Measurements from ENCODE around the gene TMEM80.

Gene TMEM80

GRCh38 chr11:662689-663274 lies 32.8 kb upstream of the TMEM80 start:
- Histone ChIP-seq H3K9ac (ENCODE audit: insufficient read length, low read depth) (no peak overlapping the region), H3K9me3 (ENCODE audit: insufficient read depth, low read length) (no peaks in the 10 kb centered on the region), H3K27me3 (ENCODE audit: insufficient read depth, insufficient read length) (no peaks in the 10 kb centered on the region), H3K4me3 (ENCODE audit: insufficient read length, low read depth) (no peak overlapping the region), H3K36me3 (ENCODE audit: insufficient read depth, insufficient read length, low read length) (peaks cover 79% of the 10 kb centered on the region), H3K4me1 (ENCODE audit: insufficient read depth, insufficient read length) (peaks cover 4% of the 10 kb centered on the region)
- TF ChIP-seq YY1 (IDR thresholded peaks at IDR 0.05; ENCODE audit: insufficient read depth, insufficient read length): no peak
- no peak for TF ChIP-seq ZNF274 (IDR thresholded peaks at IDR 0.05; ENCODE audit: low read depth, low read length)
- TF ChIP-seq SUZ12 (IDR thresholded peaks at IDR 0.05; ENCODE audit: extremely low read depth, insufficient read depth, insufficient read length): no peak
- no peak for DNase-seq (ENCODE audit: low read depth, low spot score)

- Histone ChIP-seq H3K9me3 (ENCODE audit: insufficient read depth, low read length) (no peaks in the 10 kb centered on the region), H3K4me1 (ENCODE audit: insufficient read depth, insufficient read length) (no peaks in the 10 kb centered on the region), H3K27me3 (ENCODE audit: insufficient read depth, insufficient read length) (no peaks in the 10 kb centered on the region), H3K36me3 (ENCODE audit: insufficient read depth, insufficient read length, low read length) (peaks cover 67% of the 10 kb centered on the region), H3K4me3 (ENCODE audit: insufficient read length, low read depth) (no peak overlapping the region), H3K9ac (ENCODE audit: insufficient read length, low read depth) (no peak overlapping the region)
- TF ChIP-seq SUZ12 (IDR thresholded peaks at IDR 0.05; ENCODE audit: extremely low read depth, insufficient read depth, insufficient read length) (no peak), ZNF274 (IDR thresholded peaks at IDR 0.05; ENCODE audit: low read depth, low read length) (no peak)
- DNase-seq (ENCODE audit: low read depth, low spot score): no peak
Measured at GRCh38 chr11:665062-665703, 30.4 kb upstream of the TMEM80 start.

- DNase-seq (ENCODE audit: low read depth, low spot score): no peak
- no peak overlapping the region for H3K4me3 ChIP-seq (ENCODE audit: insufficient read length, low read depth)
- H3K4me1 ChIP-seq (ENCODE audit: insufficient read depth, insufficient read length): no peaks in the 10 kb centered on the region
- no peak overlapping the region for H3K9ac ChIP-seq (ENCODE audit: insufficient read length, low read depth)
- no peak for TF ChIP-seq SUZ12 (IDR thresholded peaks at IDR 0.05; ENCODE audit: extremely low read depth, insufficient read depth, insufficient read length)
- no peak for TF ChIP-seq YY1 (IDR thresholded peaks at IDR 0.05; ENCODE audit: insufficient read depth, insufficient read length)
- no peak for TF ChIP-seq ZNF274 (IDR thresholded peaks at IDR 0.05; ENCODE audit: low read depth, low read length)
- H3K27me3 ChIP-seq (ENCODE audit: insufficient read depth, insufficient read length): no peaks in the 10 kb centered on the region
- H3K9me3 ChIP-seq (ENCODE audit: insufficient read depth, low read length): no peaks in the 10 kb centered on the region
- H3K36me3 ChIP-seq (ENCODE audit: insufficient read depth, insufficient read length, low read length): peaks cover 64% of the 10 kb centered on the region
Measured at GRCh38 chr11:665704-666281, 29.8 kb upstream of the TMEM80 start.

- Histone ChIP-seq H3K27me3 (ENCODE audit: insufficient read depth, insufficient read length) (no peaks in the 10 kb centered on the region), H3K9me3 (ENCODE audit: insufficient read depth, low read length) (no peaks in the 10 kb centered on the region), H3K4me1 (ENCODE audit: insufficient read depth, insufficient read length) (peaks cover 3% of the 10 kb centered on the region), H3K36me3 (ENCODE audit: insufficient read depth, insufficient read length, low read length) (peaks cover 73% of the 10 kb centered on the region), H3K4me3 (ENCODE audit: insufficient read length, low read depth) (no peak overlapping the region), H3K9ac (ENCODE audit: insufficient read length, low read depth) (no peak overlapping the region)
- TF ChIP-seq SUZ12 (IDR thresholded peaks at IDR 0.05; ENCODE audit: extremely low read depth, insufficient read depth, insufficient read length) (no peak), YY1 (IDR thresholded peaks at IDR 0.05; ENCODE audit: insufficient read depth, insufficient read length) (no peak), ZNF274 (IDR thresholded peaks at IDR 0.05; ENCODE audit: low read depth, low read length) (no peak)
- DNase-seq (ENCODE audit: low read depth, low spot score): no peak
Measured at GRCh38 chr11:673866-674265, 21.8 kb upstream of the TMEM80 start.

GRCh38 chr11:674406-674805 lies 21.2 kb upstream of the TMEM80 start:
- Histone ChIP-seq H3K4me1 (ENCODE audit: insufficient read depth, insufficient read length) (peaks cover 3% of the 10 kb centered on the region), H3K9me3 (ENCODE audit: insufficient read depth, low read length) (no peaks in the 10 kb centered on the region), H3K9ac (ENCODE audit: insufficient read length, low read depth) (no peak overlapping the region), H3K36me3 (ENCODE audit: insufficient read depth, insufficient read length, low read length) (peaks cover 71% of the 10 kb centered on the region), H3K27me3 (ENCODE audit: insufficient read depth, insufficient read length) (no peaks in the 10 kb centered on the region), H3K4me3 (ENCODE audit: insufficient read length, low read depth) (no peak overlapping the region)
- no peak for DNase-seq (ENCODE audit: low read depth, low spot score)
- no peak for TF ChIP-seq ZNF274 (IDR thresholded peaks at IDR 0.05; ENCODE audit: low read depth, low read length)
- TF ChIP-seq SUZ12 (IDR thresholded peaks at IDR 0.05; ENCODE audit: extremely low read depth, insufficient read depth, insufficient read length): no peak
- TF ChIP-seq YY1 (IDR thresholded peaks at IDR 0.05; ENCODE audit: insufficient read depth, insufficient read length): no peak

- no peak for DNase-seq (ENCODE audit: low read depth, low spot score)
- peaks cover 3% of the 10 kb centered on the region for H3K4me1 ChIP-seq (ENCODE audit: insufficient read depth, insufficient read length)
- TF ChIP-seq YY1 (IDR thresholded peaks at IDR 0.05; ENCODE audit: insufficient read depth, insufficient read length): no peak
- TF ChIP-seq ZNF274 (IDR thresholded peaks at IDR 0.05; ENCODE audit: low read depth, low read length): no peak
- no peak overlapping the region for H3K9ac ChIP-seq (ENCODE audit: insufficient read length, low read depth)
- peaks cover 82% of the 10 kb centered on the region for H3K36me3 ChIP-seq (ENCODE audit: insufficient read depth, insufficient read length, low read length)
- no peak overlapping the region for H3K4me3 ChIP-seq (ENCODE audit: insufficient read length, low read depth)
- H3K27me3 ChIP-seq (ENCODE audit: insufficient read depth, insufficient read length): no peaks in the 10 kb centered on the region
- no peaks in the 10 kb centered on the region for H3K9me3 ChIP-seq (ENCODE audit: insufficient read depth, low read length)
Measured at GRCh38 chr11:678297-678696, 17.3 kb upstream of the TMEM80 start.

- Histone ChIP-seq H3K9me3 (ENCODE audit: insufficient read depth, low read length) (no peaks in the 10 kb centered on the region), H3K27me3 (ENCODE audit: insufficient read depth, insufficient read length) (no peaks in the 10 kb centered on the region), H3K4me3 (ENCODE audit: insufficient read length, low read depth) (no peak overlapping the region), H3K4me1 (ENCODE audit: insufficient read depth, insufficient read length) (peaks cover 1% of the 10 kb centered on the region), H3K9ac (ENCODE audit: insufficient read length, low read depth) (no peak overlapping the region), H3K36me3 (ENCODE audit: insufficient read depth, insufficient read length, low read length) (peaks cover 82% of the 10 kb centered on the region)
- DNase-seq (ENCODE audit: low read depth, low spot score): no peak
- TF ChIP-seq YY1 (IDR thresholded peaks at IDR 0.05; ENCODE audit: insufficient read depth, insufficient read length) (no peak), ZNF274 (IDR thresholded peaks at IDR 0.05; ENCODE audit: low read depth, low read length) (no peak), SUZ12 (IDR thresholded peaks at IDR 0.05; ENCODE audit: extremely low read depth, insufficient read depth, insufficient read length) (no peak)
Measured at GRCh38 chr11:679271-680207, 16.1 kb upstream of the TMEM80 start.
